ENCODE results near the gene PPP2CA. TPM values are rescaled to one million over a fixed set of nuclear protein-coding genes. Genes with fewer than 3 reads are reported as not detected.
"Not testable (repeated sequence)": the region's sequence is repeated elsewhere in the genome, so short reads cannot be mapped to it uniquely, and the experiment has no call there.

PPP2CA gene
- total and polyA plus RNA-seq, 2 experiments from 2014 or later = 327 to 508 TPM

- no peaks in the 10 kb centered on the region for H3K4me1 ChIP-seq (ENCODE audit: low read depth)
- H3K9me3 ChIP-seq (ENCODE audit: low read depth) = no peaks in the 10 kb centered on the region
- peaks cover 74% of the 10 kb centered on the region for H3K36me3 ChIP-seq
- DNase-seq (ENCODE audit: low read depth in 1 of 2, low spot score in 1 of 2) = no peak
- H3K4me3 ChIP-seq = no peak overlapping the region
- H3K27me3 ChIP-seq = no peaks in the 10 kb centered on the region
- no peak overlapping the region for H3K27ac ChIP-seq
- no peak for TF ChIP-seq CTCF (IDR thresholded peaks at IDR 0.05; ENCODE audit: low read depth, low read length)
Measured at GRCh38 chr5:134153241-134153640, 72.6 kb downstream of the PPP2CA start.

- DNase-seq (ENCODE audit: low read depth in 1 of 2, low spot score in 1 of 2) = peak in 1 of 2 donors; percentile 46
- H3K36me3 ChIP-seq = peaks cover 65% of the 10 kb centered on the region
- not testable (repeated sequence) for H3K4me3 ChIP-seq; H3K27me3 ChIP-seq; H3K27ac ChIP-seq; H3K9me3 ChIP-seq (ENCODE audit: low read depth); H3K4me1 ChIP-seq (ENCODE audit: low read depth)
Measured at GRCh38 chr5:134152173-134152832, 73.6 kb downstream of the PPP2CA start.

- H3K27ac ChIP-seq = no peak overlapping the region
- H3K27me3 ChIP-seq = no peaks in the 10 kb centered on the region
- no peaks in the 10 kb centered on the region for H3K4me1 ChIP-seq (ENCODE audit: low read depth)
- H3K4me3 ChIP-seq = no peak overlapping the region
- no peaks in the 10 kb centered on the region for H3K9me3 ChIP-seq (ENCODE audit: low read depth)
- H3K36me3 ChIP-seq = peaks cover 59% of the 10 kb centered on the region
- TF ChIP-seq CTCF (IDR thresholded peaks at IDR 0.05; ENCODE audit: low read depth, low read length) = no peak
- peak in 1 of 2 donors; percentile 41 for DNase-seq (ENCODE audit: low read depth in 1 of 2, low spot score in 1 of 2)
Measured at GRCh38 chr5:134151723-134152122, 74.2 kb downstream of the PPP2CA start.

- H3K27ac ChIP-seq = peak overlapping the region; percentile 24
- no peak overlapping the region for H3K4me3 ChIP-seq
- no peaks in the 10 kb centered on the region for H3K27me3 ChIP-seq
- H3K4me1 ChIP-seq (ENCODE audit: low read depth) = no peaks in the 10 kb centered on the region
- peak in 1 of 2 donors; percentile 78 for DNase-seq (ENCODE audit: low read depth in 1 of 2, low spot score in 1 of 2)
- H3K9me3 ChIP-seq (ENCODE audit: low read depth) = no peaks in the 10 kb centered on the region
- peaks cover 43% of the 10 kb centered on the region for H3K36me3 ChIP-seq
- TF ChIP-seq CTCF (IDR thresholded peaks at IDR 0.05; ENCODE audit: low read depth, low read length) = no peak
Measured at GRCh38 chr5:134149571-134150303, 76.1 kb downstream of the PPP2CA start.

- no peak for TF ChIP-seq CTCF (IDR thresholded peaks at IDR 0.05; ENCODE audit: low read depth, low read length)
- no peak overlapping the region for H3K4me3 ChIP-seq
- no peaks in the 10 kb centered on the region for H3K4me1 ChIP-seq (ENCODE audit: low read depth)
- H3K36me3 ChIP-seq = peaks cover 41% of the 10 kb centered on the region
- H3K27me3 ChIP-seq = no peaks in the 10 kb centered on the region
- no peak overlapping the region for H3K27ac ChIP-seq
- H3K9me3 ChIP-seq (ENCODE audit: low read depth) = no peaks in the 10 kb centered on the region
- no peak for DNase-seq (ENCODE audit: low read depth in 1 of 2, low spot score in 1 of 2)
Measured at GRCh38 chr5:134148986-134149539, 76.8 kb downstream of the PPP2CA start.

GRCh38 chr5:134148316-134148715 is 77.6 kb downstream of the PPP2CA start:
- no peak overlapping the region for H3K4me3 ChIP-seq
- H3K27me3 ChIP-seq = no peaks in the 10 kb centered on the region
- H3K36me3 ChIP-seq = peaks cover 35% of the 10 kb centered on the region
- no peak for DNase-seq (ENCODE audit: low read depth in 1 of 2, low spot score in 1 of 2)
- TF ChIP-seq CTCF (IDR thresholded peaks at IDR 0.05; ENCODE audit: low read depth, low read length) = no peak
- H3K4me1 ChIP-seq (ENCODE audit: low read depth) = no peaks in the 10 kb centered on the region
- H3K27ac ChIP-seq = peak overlapping the region; percentile 25
- H3K9me3 ChIP-seq (ENCODE audit: low read depth) = no peaks in the 10 kb centered on the region
